ENCODE results near the gene PIGX.
A peak's percentile ranks its signal among the peaks of the same experiment; 100 is the strongest.

Gene PIGX

GRCh38 chr3:196757876-196758739 is 45.9 kb downstream of the PIGX start:
- DNase-seq (ENCODE audit: low spot score), result no peak

- no peak for DNase-seq (ENCODE audit: low spot score)
Measured at GRCh38 chr3:196763179-196763578, 51.0 kb downstream of the PIGX start.

DNA sequence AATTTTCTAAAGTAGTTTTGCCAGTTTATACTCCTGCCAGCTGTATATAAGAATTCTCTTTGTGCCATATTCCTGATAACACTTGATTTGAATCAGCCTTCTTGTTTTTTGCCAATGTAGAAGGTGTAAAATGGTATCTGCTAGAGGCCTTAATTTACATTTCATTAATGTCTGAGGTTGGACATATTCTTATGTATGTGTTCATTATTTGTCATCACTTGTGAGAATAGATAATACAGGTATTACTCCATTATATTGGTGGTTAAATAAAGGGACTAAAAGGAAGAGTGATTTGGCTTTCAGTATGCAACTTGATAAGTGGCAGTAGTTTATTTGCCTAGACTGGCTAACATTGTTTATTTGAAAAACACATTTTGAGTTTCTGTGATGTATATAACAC is 53.3 kb downstream of the PIGX start:
- DNase-seq (ENCODE audit: low spot score), result no peak

DNA sequence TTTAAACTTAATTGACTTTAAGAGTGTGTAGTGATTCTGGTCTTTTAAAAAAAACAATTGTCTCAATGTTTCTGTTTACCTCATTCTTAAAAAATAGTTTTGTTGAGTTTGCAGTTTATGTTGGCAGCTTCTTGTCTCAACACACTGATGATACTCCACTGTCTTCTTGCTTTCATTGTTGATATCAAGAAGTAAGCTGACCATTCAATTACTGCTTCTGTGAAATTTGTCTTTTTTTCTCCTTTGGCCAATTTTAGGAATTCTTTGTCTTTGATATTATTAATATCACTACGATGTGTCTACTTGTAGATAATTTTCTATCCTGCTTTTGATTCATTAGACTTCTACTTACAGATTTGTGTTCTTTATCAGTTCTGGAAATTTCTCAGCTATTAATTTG is 58.9 kb downstream of the PIGX start:
- no peak for DNase-seq (ENCODE audit: low spot score)

DNA sequence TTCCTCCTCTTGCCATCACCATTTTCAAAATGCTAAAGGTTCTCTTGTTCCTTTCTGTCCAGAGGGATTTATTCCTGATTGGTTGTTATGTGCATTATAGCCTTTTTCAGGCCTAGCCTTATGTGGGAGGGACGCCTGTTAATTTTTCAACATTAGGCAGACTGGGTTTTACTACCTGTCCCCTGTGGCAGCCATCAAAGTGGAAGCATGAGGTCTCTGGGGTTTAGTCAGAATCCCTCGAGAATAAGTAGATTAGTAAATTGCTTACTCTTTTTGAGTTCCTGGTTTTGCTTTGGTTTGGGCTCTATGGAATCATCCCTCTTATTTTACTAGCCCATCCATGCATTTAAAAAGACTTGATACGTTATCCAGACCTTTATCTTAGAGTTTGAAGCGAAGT is 59.9 kb downstream of the PIGX start:
- DNase-seq (ENCODE audit: low spot score), result no peak

GRCh38 chr3:196772897-196773296 is 60.7 kb downstream of the PIGX start:
- DNase-seq (ENCODE audit: low spot score), result no peak

GRCh38 chr3:196774191-196774820 is 62.1 kb downstream of the PIGX start:
- peak; percentile 6 for DNase-seq (ENCODE audit: low spot score)

- no peak for DNase-seq (ENCODE audit: low spot score)
Measured at GRCh38 chr3:196774848-196775422, 62.8 kb downstream of the PIGX start.

- DNase-seq (ENCODE audit: low spot score), result no peak
Measured at GRCh38 chr3:196775938-196776337, 63.8 kb downstream of the PIGX start.

- DNase-seq (ENCODE audit: low spot score), result no peak
Measured at GRCh38 chr3:196777836-196778235, 65.7 kb downstream of the PIGX start.

DNA sequence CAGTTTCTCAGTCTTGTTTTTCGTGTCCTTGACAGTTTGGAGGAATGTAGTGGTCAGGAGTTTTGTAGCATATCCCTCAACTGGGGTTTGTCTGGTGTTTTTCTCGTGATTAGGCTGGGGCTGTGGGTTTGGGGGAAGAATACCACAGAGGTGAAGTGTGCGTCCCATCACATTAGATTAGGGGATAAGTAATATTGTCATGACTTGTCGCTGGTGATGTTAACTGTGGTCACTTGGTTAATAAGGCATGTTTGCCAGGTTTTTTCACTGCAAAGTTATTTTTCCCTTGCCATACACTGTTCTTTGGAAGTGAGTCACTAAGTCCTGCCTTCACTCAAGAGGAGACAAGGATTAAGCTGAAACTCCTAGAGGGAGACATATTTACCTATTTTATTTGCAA is 66.6 kb downstream of the PIGX start:
- DNase-seq (ENCODE audit: low spot score), result no peak

DNA sequence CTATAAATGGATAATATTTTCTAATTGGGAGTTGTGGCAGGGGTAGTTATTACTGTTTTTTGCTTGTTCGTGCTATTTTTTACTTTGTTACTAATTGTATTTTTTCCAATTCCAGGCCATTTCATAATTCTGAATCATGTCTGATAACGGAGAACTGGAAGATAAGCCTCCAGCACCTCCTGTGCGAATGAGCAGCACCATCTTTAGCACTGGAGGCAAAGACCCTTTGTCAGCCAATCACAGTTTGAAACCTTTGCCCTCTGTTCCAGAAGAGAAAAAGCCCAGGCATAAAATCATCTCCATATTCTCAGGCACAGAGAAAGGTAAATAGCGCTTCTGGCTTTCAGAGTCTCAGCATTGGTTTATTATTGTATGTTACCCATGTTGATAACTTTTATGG is 70.3 kb downstream of the PIGX start:
- no peak for DNase-seq (ENCODE audit: low spot score)
